PFSK-1 (cell line): Measurements from ENCODE around the gene ADAM11.

Source experiments
- POLR2AphosphoS5 ChIP-seq: IDR thresholded peaks from 2 replicates; pipeline ENCODE4 v1.6.1; 2012; ENCODE audit warnings: low read depth, mild to moderate bottlenecking, control low read depth, low read length, moderate library complexity
- SIN3A ChIP-seq: IDR thresholded peaks from 2 replicates; pipeline ENCODE4 v1.6.1; 2012; ENCODE audit warnings: mild to moderate bottlenecking, low read length, moderate library complexity, borderline replicate concordance; ENCODE audit not compliant: insufficient read depth
- TF ChIP-seq, protein P1 (sequence below), 2 experiments: IDR thresholded peaks; 2 replicates each; pipeline versions ENCODE4 v1.6.1 to v1.8.0; 2011 to 2012; ENCODE audit warnings: low read depth in 2 of 2, low read length in 2 of 2, control low read depth in 1 of 2, inconsistent platforms in 1 of 2, mild to moderate bottlenecking in 1 of 2, moderate library complexity in 1 of 2; ENCODE audit not compliant: insufficient read depth in 1 of 2

DNA sequence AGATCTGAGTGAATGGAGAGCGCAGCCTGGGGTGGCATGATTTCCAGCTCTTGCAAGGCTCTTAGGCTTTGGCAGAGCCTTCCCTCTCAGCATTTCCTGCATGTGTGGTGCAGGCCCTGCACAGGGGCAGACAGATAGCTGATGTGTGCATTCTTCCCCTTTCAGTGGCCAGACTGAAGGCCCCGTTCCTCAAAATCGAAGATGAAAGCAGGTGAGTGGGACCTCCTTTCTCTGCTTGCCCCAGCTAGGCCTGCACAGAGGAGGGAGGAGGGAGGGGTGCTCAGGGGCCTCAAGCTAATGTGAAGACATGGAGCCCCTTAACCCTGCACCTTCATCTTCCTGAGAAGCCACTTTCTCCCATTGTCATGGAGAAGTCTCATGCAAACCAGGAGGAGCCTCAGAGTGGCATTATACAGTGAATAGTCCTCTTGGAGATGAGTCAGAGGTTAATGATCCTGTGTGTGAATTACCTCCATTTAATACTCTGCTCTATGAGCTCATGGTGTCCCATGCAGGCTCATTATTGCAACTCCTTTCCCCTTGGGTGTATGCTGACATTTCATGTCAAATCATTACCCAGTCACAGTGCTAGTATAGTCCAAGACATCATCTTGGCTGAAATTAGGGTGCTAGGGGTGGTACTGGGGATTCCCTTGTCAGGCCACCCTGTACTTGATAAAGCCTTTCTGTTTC, 20.4 kb upstream of the ADAM11 start:
- TF ChIP-seq, protein P1, sequence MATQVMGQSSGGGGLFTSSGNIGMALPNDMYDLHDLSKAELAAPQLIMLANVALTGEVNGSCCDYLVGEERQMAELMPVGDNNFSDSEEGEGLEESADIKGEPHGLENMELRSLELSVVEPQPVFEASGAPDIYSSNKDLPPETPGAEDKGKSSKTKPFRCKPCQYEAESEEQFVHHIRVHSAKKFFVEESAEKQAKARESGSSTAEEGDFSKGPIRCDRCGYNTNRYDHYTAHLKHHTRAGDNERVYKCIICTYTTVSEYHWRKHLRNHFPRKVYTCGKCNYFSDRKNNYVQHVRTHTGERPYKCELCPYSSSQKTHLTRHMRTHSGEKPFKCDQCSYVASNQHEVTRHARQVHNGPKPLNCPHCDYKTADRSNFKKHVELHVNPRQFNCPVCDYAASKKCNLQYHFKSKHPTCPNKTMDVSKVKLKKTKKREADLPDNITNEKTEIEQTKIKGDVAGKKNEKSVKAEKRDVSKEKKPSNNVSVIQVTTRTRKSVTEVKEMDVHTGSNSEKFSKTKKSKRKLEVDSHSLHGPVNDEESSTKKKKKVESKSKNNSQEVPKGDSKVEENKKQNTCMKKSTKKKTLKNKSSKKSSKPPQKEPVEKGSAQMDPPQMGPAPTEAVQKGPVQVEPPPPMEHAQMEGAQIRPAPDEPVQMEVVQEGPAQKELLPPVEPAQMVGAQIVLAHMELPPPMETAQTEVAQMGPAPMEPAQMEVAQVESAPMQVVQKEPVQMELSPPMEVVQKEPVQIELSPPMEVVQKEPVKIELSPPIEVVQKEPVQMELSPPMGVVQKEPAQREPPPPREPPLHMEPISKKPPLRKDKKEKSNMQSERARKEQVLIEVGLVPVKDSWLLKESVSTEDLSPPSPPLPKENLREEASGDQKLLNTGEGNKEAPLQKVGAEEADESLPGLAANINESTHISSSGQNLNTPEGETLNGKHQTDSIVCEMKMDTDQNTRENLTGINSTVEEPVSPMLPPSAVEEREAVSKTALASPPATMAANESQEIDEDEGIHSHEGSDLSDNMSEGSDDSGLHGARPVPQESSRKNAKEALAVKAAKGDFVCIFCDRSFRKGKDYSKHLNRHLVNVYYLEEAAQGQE (IDR thresholded peaks at IDR 0.05; ENCODE audit: insufficient read depth in 1 of 2, low read depth in 2 of 2, low read length in 2 of 2): no peak
- TF ChIP-seq POLR2AphosphoS5 (no peak), SIN3A (no peak)
